Measurements from ENCODE around the gene FCHSD1.

The FCHSD1 gene

GRCh38 chr5:141692533-141692888, 41.3 kb upstream of the FCHSD1 start:
- 36% methylated on average over 3 of the region's 5 CpGs for WGBS (ENCODE audit: insufficient coverage)
- peaks cover 0 to 19% (median 15%) of the 10 kb centered on the region in 5 experiments for H3K27me3 ChIP-seq (replicated peaks in 2 of 5; ENCODE audit: control insufficient read depth in 4 of 5, insufficient read depth in 5 of 5, low read length in 4 of 5)

DNA sequence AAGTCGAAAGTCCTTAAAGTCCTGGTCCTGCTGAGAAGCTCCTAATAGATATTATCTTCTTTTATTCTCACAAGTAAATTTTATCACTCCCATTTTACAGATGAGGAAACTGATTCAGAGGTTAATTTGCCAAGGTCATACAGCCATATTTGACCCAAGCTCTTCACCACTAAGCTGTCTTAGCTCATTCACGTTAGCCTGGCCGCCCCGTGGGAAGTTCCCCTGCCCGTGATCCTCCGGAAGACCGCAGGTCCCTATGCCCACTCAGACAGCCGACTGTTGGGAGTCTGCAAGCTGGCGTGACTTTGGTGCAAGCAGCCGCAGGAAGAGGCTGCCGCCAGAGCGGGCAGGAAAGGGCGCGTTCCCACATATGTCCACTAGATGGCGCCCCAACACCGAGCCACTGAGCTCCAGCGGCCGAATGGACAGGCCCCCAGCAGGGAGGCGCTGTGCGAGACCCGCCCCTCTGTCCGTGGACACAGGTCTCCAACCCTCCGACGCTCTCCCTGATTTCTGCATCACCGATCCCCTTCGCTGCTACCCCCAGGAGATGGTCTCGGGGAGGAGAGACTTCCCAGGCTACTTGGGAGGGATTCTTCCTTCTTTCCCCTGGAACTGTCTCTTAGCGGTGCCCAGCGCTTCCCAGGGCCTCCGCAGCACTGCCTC, 40.8 kb upstream of the FCHSD1 start:
- no peak overlapping the region for H3K27ac ChIP-seq (ENCODE audit: insufficient read depth in 1 of 2, low read depth in 1 of 2, low read length in 2 of 2, poor library complexity in 1 of 2, severe bottlenecking in 2 of 2)
- 0% methylated on average over 19 of the region's 30 CpGs for WGBS (ENCODE audit: insufficient coverage)
- peak; percentile 70 to 89 (median 87) for DNase-seq
- CTCF ChIA-PET, result interaction anchor here (0.6 to 10.4 kb wide), 36 partner anchors 9 to 456 kb away, joined by 3 to 127 read pairs (median 5); partner anchors contain the start of genes DELE1, PCDH1, PCDH12 and RNF14
- H3K4me1 ChIP-seq (ENCODE audit: control extremely low read depth in 1 of 4, control insufficient read depth in 4 of 4, insufficient read depth in 4 of 4, low read length in 3 of 4), result peaks cover 0 to 5% (median 4%) of the 10 kb centered on the region in 4 experiments
- no peaks in the 10 kb centered on the region for H3K9me3 ChIP-seq (ENCODE audit: control extremely low read depth in 1 of 5, control insufficient read depth in 4 of 5, insufficient read depth in 2 of 5, low read depth in 1 of 5, low read length in 4 of 5)
- POLR2A ChIA-PET, result interaction anchor here (1.1 kb wide), 1 partner anchor 277 kb away, joined by 4 read pairs; the partner anchor contains the start of gene RNF14
- peaks cover 0 to 19% (median 15%) of the 10 kb centered on the region in 5 experiments for H3K27me3 ChIP-seq (replicated peaks in 2 of 5; ENCODE audit: control insufficient read depth in 4 of 5, insufficient read depth in 5 of 5, low read length in 4 of 5)
- H3K36me3 ChIP-seq (ENCODE audit: control insufficient read depth in 4 of 4, insufficient read depth in 4 of 4, low read length in 3 of 4), result no peaks in the 10 kb centered on the region
- H3K4me3 ChIP-seq (ENCODE audit: control insufficient read depth in 1 of 7, extremely low read depth in 1 of 7, insufficient read depth in 4 of 7, low read depth in 2 of 7, low read length in 6 of 7), result peak overlapping the region in 5 of 7 experiments; percentile 2 to 64 (median 48)

More at GRCh38 chr5:141692533-141692888, 41.3 kb upstream of the FCHSD1 start:
- ChIA-PET CTCF (interaction anchor here (0.7 to 10.4 kb wide), 33 partner anchors 9 to 456 kb away, joined by 3 to 127 read pairs (median 6); partner anchors contain the start of genes DELE1, PCDH1, PCDH12 and RNF14), POLR2A (interaction anchor here (1.1 kb wide), 1 partner anchor 277 kb away, joined by 4 read pairs; the partner anchor contains the start of gene RNF14)
- DNase-seq, result peak in 1 of 3 donors; percentile 19
- Histone ChIP-seq H3K4me3 (ENCODE audit: control insufficient read depth in 1 of 7, extremely low read depth in 1 of 7, insufficient read depth in 4 of 7, low read depth in 2 of 7, low read length in 6 of 7) (peak overlapping the region in 5 of 7 experiments; percentile 2 to 64 (median 48)), H3K36me3 (ENCODE audit: control insufficient read depth in 4 of 4, insufficient read depth in 4 of 4, low read length in 3 of 4) (no peaks in the 10 kb centered on the region), H3K4me1 (ENCODE audit: control extremely low read depth in 1 of 4, control insufficient read depth in 4 of 4, insufficient read depth in 4 of 4, low read length in 3 of 4) (peaks cover 0 to 5% (median 4%) of the 10 kb centered on the region in 4 experiments), H3K27ac (ENCODE audit: insufficient read depth in 1 of 2, low read depth in 1 of 2, low read length in 2 of 2, poor library complexity in 1 of 2, severe bottlenecking in 2 of 2) (no peak overlapping the region), H3K9me3 (ENCODE audit: control extremely low read depth in 1 of 5, control insufficient read depth in 4 of 5, insufficient read depth in 2 of 5, low read depth in 1 of 5, low read length in 4 of 5) (no peaks in the 10 kb centered on the region)

DNA sequence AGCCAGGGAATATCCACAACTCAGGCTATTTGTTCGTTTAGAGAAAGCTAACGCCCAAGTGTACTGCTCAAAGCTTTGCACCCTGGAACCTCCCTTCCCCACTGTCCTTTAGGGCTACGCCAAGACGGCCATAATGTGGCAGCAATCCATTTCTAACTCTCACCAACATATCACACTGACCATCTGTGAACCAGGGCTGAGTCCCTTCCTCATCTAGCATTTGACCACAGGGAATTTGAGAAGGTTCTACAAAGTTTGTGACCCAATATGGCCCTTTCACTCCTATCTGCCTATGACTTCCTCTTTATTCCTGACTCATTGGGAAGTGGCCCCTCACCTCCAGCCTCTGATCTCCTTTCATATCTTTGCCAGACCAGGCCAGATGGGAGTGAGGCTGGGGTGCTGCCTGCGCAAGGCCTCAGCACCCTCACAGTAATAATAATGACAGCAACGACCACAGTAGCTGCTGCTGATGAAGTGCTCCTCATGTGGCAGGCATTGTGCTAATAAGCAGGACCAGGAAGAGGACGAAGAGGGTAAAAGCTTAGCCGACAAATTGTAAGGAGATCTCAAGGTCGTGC, 40.2 kb upstream of the FCHSD1 start:
- ChIA-PET CTCF (interaction anchor here (0.6 to 10.4 kb wide), 37 partner anchors 8 to 457 kb away, joined by 3 to 127 read pairs (median 5); partner anchors contain the start of genes DELE1, PCDH1, PCDH12 and RNF14), POLR2A (interaction anchor here (1.1 kb wide), 1 partner anchor 278 kb away, joined by 4 read pairs; the partner anchor contains the start of gene RNF14)
- WGBS (ENCODE audit: insufficient coverage), result 74% methylated on average over 8 of the region's 9 CpGs
- DNase-seq, result peak in 2 of 3 donors; percentile 18 to 34
- peaks cover 0 to 5% (median 4%) of the 10 kb centered on the region in 4 experiments for H3K4me1 ChIP-seq (ENCODE audit: control extremely low read depth in 1 of 4, control insufficient read depth in 4 of 4, insufficient read depth in 4 of 4, low read length in 3 of 4)
- H3K9me3 ChIP-seq (ENCODE audit: control extremely low read depth in 1 of 5, control insufficient read depth in 4 of 5, insufficient read depth in 2 of 5, low read depth in 1 of 5, low read length in 4 of 5), result no peaks in the 10 kb centered on the region
- no peak overlapping the region for H3K4me3 ChIP-seq (ENCODE audit: control insufficient read depth in 1 of 7, extremely low read depth in 1 of 7, insufficient read depth in 4 of 7, low read depth in 2 of 7, low read length in 6 of 7)
- peaks cover 0 to 19% (median 15%) of the 10 kb centered on the region in 5 experiments for H3K27me3 ChIP-seq (replicated peaks in 2 of 5; ENCODE audit: control insufficient read depth in 4 of 5, insufficient read depth in 5 of 5, low read length in 4 of 5)
- no peak overlapping the region for H3K27ac ChIP-seq (ENCODE audit: insufficient read depth in 1 of 2, low read depth in 1 of 2, low read length in 2 of 2, poor library complexity in 1 of 2, severe bottlenecking in 2 of 2)
- no peaks in the 10 kb centered on the region for H3K36me3 ChIP-seq (ENCODE audit: control insufficient read depth in 4 of 4, insufficient read depth in 4 of 4, low read length in 3 of 4)

- WGBS (ENCODE audit: insufficient coverage), result 94% methylated on average over 2 of the region's 3 CpGs
- peaks cover 0 to 20% (median 9%) of the 10 kb centered on the region in 5 experiments for H3K27me3 ChIP-seq (replicated peaks in 2 of 5; ENCODE audit: control insufficient read depth in 4 of 5, insufficient read depth in 5 of 5, low read length in 4 of 5)
- ChIA-PET POLR2A (no interaction called here), CTCF (interaction anchor here (1.2 to 1.8 kb wide), 3 partner anchors 13 to 192 kb away, joined by 3 to 6 read pairs (median 3); no protein-coding TSS in a partner anchor)
- no peak overlapping the region for H3K4me3 ChIP-seq (ENCODE audit: control insufficient read depth in 1 of 7, extremely low read depth in 1 of 7, insufficient read depth in 4 of 7, low read depth in 2 of 7, low read length in 6 of 7)
- no peaks in the 10 kb centered on the region for H3K36me3 ChIP-seq (ENCODE audit: control insufficient read depth in 4 of 4, insufficient read depth in 4 of 4, low read length in 3 of 4)
- DNase-seq, result no peak
- H3K4me1 ChIP-seq (ENCODE audit: control extremely low read depth in 1 of 4, control insufficient read depth in 4 of 4, insufficient read depth in 4 of 4, low read length in 3 of 4), result peaks cover 7 to 21% (median 19%) of the 10 kb centered on the region in 4 experiments
- H3K27ac ChIP-seq (ENCODE audit: insufficient read depth in 1 of 2, low read depth in 1 of 2, low read length in 2 of 2, poor library complexity in 1 of 2, severe bottlenecking in 2 of 2), result no peak overlapping the region
- H3K9me3 ChIP-seq (ENCODE audit: control extremely low read depth in 1 of 5, control insufficient read depth in 4 of 5, insufficient read depth in 2 of 5, low read depth in 1 of 5, low read length in 4 of 5), result no peaks in the 10 kb centered on the region
Measured at GRCh38 chr5:141686648-141687416, 35.6 kb upstream of the FCHSD1 start.

- Histone ChIP-seq H3K27ac (ENCODE audit: insufficient read depth in 1 of 2, low read depth in 1 of 2, low read length in 2 of 2, poor library complexity in 1 of 2, severe bottlenecking in 2 of 2) (no peak overlapping the region), H3K4me3 (ENCODE audit: control insufficient read depth in 1 of 7, extremely low read depth in 1 of 7, insufficient read depth in 4 of 7, low read depth in 2 of 7, low read length in 6 of 7) (no peak overlapping the region), H3K27me3 (replicated peaks in 2 of 5; ENCODE audit: control insufficient read depth in 4 of 5, insufficient read depth in 5 of 5, low read length in 4 of 5) (peaks cover 0 to 25% (median 6%) of the 10 kb centered on the region in 5 experiments), H3K9me3 (ENCODE audit: control extremely low read depth in 1 of 5, control insufficient read depth in 4 of 5, insufficient read depth in 2 of 5, low read depth in 1 of 5, low read length in 4 of 5) (no peaks in the 10 kb centered on the region), H3K4me1 (ENCODE audit: control extremely low read depth in 1 of 4, control insufficient read depth in 4 of 4, insufficient read depth in 4 of 4, low read length in 3 of 4) (peaks cover 7 to 29% (median 23%) of the 10 kb centered on the region in 4 experiments), H3K36me3 (ENCODE audit: control insufficient read depth in 4 of 4, insufficient read depth in 4 of 4, low read length in 3 of 4) (no peaks in the 10 kb centered on the region)
- 92% methylated on average over 1 of the region's 1 CpG for WGBS (ENCODE audit: insufficient coverage)
- ChIA-PET CTCF (no interaction called here), POLR2A (no interaction called here)
- no peak for DNase-seq
Measured at GRCh38 chr5:141685591-141685990, 34.4 kb upstream of the FCHSD1 start.

DNA sequence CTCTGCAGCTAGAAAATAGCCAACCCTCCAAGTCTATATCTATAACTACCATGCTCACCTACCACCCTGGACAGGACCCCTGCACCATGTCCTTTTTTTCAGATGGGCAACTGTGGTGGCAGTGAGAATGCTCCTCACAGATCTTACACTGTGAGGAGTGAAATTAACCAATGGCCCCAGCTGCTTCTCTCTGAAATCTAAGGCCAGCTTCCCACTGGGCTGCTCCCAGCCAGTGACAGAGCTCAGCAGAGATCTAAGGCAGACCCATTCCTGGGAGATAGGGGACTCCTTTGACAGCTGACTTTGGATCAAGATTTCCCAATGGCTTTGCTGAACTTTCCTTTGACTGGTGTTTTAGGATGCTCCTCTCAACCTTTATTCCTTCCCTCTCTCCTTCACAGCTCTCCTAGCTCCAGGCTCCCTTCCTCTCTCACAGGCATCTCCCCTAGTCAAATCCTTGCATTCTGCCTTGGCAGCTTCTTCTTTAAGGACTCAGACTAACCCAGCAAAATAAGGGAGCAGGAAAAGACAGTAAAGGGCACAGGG, 32.5 kb upstream of the FCHSD1 start:
- Histone ChIP-seq H3K4me1 (ENCODE audit: control extremely low read depth in 1 of 4, control insufficient read depth in 4 of 4, insufficient read depth in 4 of 4, low read length in 3 of 4) (peaks cover 7 to 29% (median 23%) of the 10 kb centered on the region in 4 experiments), H3K27me3 (replicated peaks in 2 of 5; ENCODE audit: control insufficient read depth in 4 of 5, insufficient read depth in 5 of 5, low read length in 4 of 5) (peaks cover 0 to 16% (median 2%) of the 10 kb centered on the region in 5 experiments), H3K27ac (ENCODE audit: insufficient read depth in 1 of 2, low read depth in 1 of 2, low read length in 2 of 2, poor library complexity in 1 of 2, severe bottlenecking in 2 of 2) (no peak overlapping the region), H3K4me3 (ENCODE audit: control insufficient read depth in 1 of 7, extremely low read depth in 1 of 7, insufficient read depth in 4 of 7, low read depth in 2 of 7, low read length in 6 of 7) (no peak overlapping the region), H3K36me3 (ENCODE audit: control insufficient read depth in 4 of 4, insufficient read depth in 4 of 4, low read length in 3 of 4) (no peaks in the 10 kb centered on the region), H3K9me3 (ENCODE audit: control extremely low read depth in 1 of 5, control insufficient read depth in 4 of 5, insufficient read depth in 2 of 5, low read depth in 1 of 5, low read length in 4 of 5) (no peaks in the 10 kb centered on the region)
- ChIA-PET POLR2A (interaction anchor here (0.7 kb wide), 1 partner anchor 277 kb away, joined by 3 read pairs; no protein-coding TSS in a partner anchor), CTCF (interaction anchor here (0.9 to 2.9 kb wide), 11 partner anchors 8 to 285 kb away, joined by 3 to 28 read pairs (median 5); partner anchors contain the start of gene RNF14)
- DNase-seq, result no peak
